Measurements from ENCODE around the gene HSPG2.
"Not testable (repeated sequence)": the region's sequence is repeated elsewhere in the genome, so short reads cannot be mapped to it uniquely, and the experiment has no call there.

The HSPG2 gene

GRCh38 chr1:21830792-21831453, 106.2 kb downstream of the HSPG2 start:
- H3K9me3 Mint-ChIP-seq: peaks cover 10% of the 10 kb centered on the region
- H3K27me3 Mint-ChIP-seq: no peaks in the 10 kb centered on the region
- no peak for DNase-seq
- H3K4me3 Mint-ChIP-seq: no peak overlapping the region
- H3K4me1 Mint-ChIP-seq: no peaks in the 10 kb centered on the region
- H3K27ac Mint-ChIP-seq: no peak overlapping the region
- no peak for ATAC-seq
- H3K36me3 Mint-ChIP-seq (ENCODE audit: low read depth): peaks cover 15% of the 10 kb centered on the region

- ATAC-seq: no peak
- Mint-ChIP-seq H3K27me3 (no peaks in the 10 kb centered on the region), H3K36me3 (ENCODE audit: low read depth) (peaks cover 6% of the 10 kb centered on the region), H3K4me3 (no peak overlapping the region), H3K4me1 (no peaks in the 10 kb centered on the region), H3K27ac (no peak overlapping the region), H3K9me3 (peaks cover 7% of the 10 kb centered on the region)
- DNase-seq: no peak
These were observed 107.8 kb downstream of the HSPG2 start for GRCh38 chr1:21829294-21829693.

GRCh38 chr1:21828506-21829210, 108.5 kb downstream of the HSPG2 start:
- peaks cover under 1% of the 10 kb centered on the region for H3K9me3 Mint-ChIP-seq
- no peaks in the 10 kb centered on the region for H3K4me1 Mint-ChIP-seq
- H3K27me3 Mint-ChIP-seq: no peaks in the 10 kb centered on the region
- ATAC-seq (no peak), DNase-seq (no peak)
- no peak overlapping the region for H3K27ac Mint-ChIP-seq
- H3K36me3 Mint-ChIP-seq (ENCODE audit: low read depth): peaks cover 3% of the 10 kb centered on the region
- H3K4me3 Mint-ChIP-seq: no peak overlapping the region

- no peak for ATAC-seq
- H3K4me3 Mint-ChIP-seq: no peak overlapping the region
- H3K4me1 Mint-ChIP-seq: no peaks in the 10 kb centered on the region
- peaks cover 3% of the 10 kb centered on the region for H3K36me3 Mint-ChIP-seq (ENCODE audit: low read depth)
- H3K9me3 Mint-ChIP-seq: no peaks in the 10 kb centered on the region
- H3K27ac Mint-ChIP-seq: no peak overlapping the region
- DNase-seq: no peak
- H3K27me3 Mint-ChIP-seq: no peaks in the 10 kb centered on the region
These were observed 109.0 kb downstream of the HSPG2 start for GRCh38 chr1:21828075-21828474.

GRCh38 chr1:21827141-21827679, 109.9 kb downstream of the HSPG2 start:
- Mint-ChIP-seq H3K27me3 (no peaks in the 10 kb centered on the region), H3K9me3 (no peaks in the 10 kb centered on the region), H3K4me3 (no peak overlapping the region), H3K27ac (no peak overlapping the region), H3K4me1 (no peaks in the 10 kb centered on the region), H3K36me3 (ENCODE audit: low read depth) (no peaks in the 10 kb centered on the region)
- ATAC-seq: no peak
- DNase-seq: no peak

- H3K27me3 Mint-ChIP-seq; H3K4me1 Mint-ChIP-seq; H3K36me3 Mint-ChIP-seq (ENCODE audit: low read depth); ATAC-seq; H3K27ac Mint-ChIP-seq; DNase-seq; H3K9me3 Mint-ChIP-seq; H3K4me3 Mint-ChIP-seq: not testable (repeated sequence)
These were observed 110.4 kb downstream of the HSPG2 start for GRCh38 chr1:21826694-21827093.

GRCh38 chr1:21825393-21825792, 111.7 kb downstream of the HSPG2 start:
- Mint-ChIP-seq H3K27me3 (no peaks in the 10 kb centered on the region), H3K27ac (no peak overlapping the region), H3K4me1 (no peaks in the 10 kb centered on the region), H3K4me3 (no peak overlapping the region), H3K36me3 (ENCODE audit: low read depth) (no peaks in the 10 kb centered on the region), H3K9me3 (no peaks in the 10 kb centered on the region)
- no peak for ATAC-seq
- no peak for DNase-seq

GRCh38 chr1:21824926-21825325, 112.2 kb downstream of the HSPG2 start:
- DNase-seq (no peak), ATAC-seq (no peak)
- H3K27me3 Mint-ChIP-seq: no peaks in the 10 kb centered on the region
- H3K4me3 Mint-ChIP-seq: no peak overlapping the region
- no peaks in the 10 kb centered on the region for H3K9me3 Mint-ChIP-seq
- no peaks in the 10 kb centered on the region for H3K36me3 Mint-ChIP-seq (ENCODE audit: low read depth)
- H3K4me1 Mint-ChIP-seq: no peaks in the 10 kb centered on the region
- no peak overlapping the region for H3K27ac Mint-ChIP-seq

- DNase-seq (no peak), ATAC-seq (no peak)
- Mint-ChIP-seq H3K4me3 (no peak overlapping the region), H3K27ac (no peak overlapping the region), H3K9me3 (no peaks in the 10 kb centered on the region), H3K27me3 (no peaks in the 10 kb centered on the region), H3K36me3 (ENCODE audit: low read depth) (no peaks in the 10 kb centered on the region), H3K4me1 (no peaks in the 10 kb centered on the region)
These were observed 113.0 kb downstream of the HSPG2 start for GRCh38 chr1:21823980-21824702.

- H3K36me3 Mint-ChIP-seq (ENCODE audit: low read depth): no peaks in the 10 kb centered on the region
- no peak for ATAC-seq
- DNase-seq: no peak
- H3K4me3 Mint-ChIP-seq: no peak overlapping the region
- no peaks in the 10 kb centered on the region for H3K27me3 Mint-ChIP-seq
- no peak overlapping the region for H3K27ac Mint-ChIP-seq
- no peaks in the 10 kb centered on the region for H3K9me3 Mint-ChIP-seq
- H3K4me1 Mint-ChIP-seq: no peaks in the 10 kb centered on the region
These were observed 113.7 kb downstream of the HSPG2 start for GRCh38 chr1:21823206-21823979.

- DNase-seq: no peak
- ATAC-seq: no peak
- Mint-ChIP-seq H3K4me3 (no peak overlapping the region), H3K9me3 (no peaks in the 10 kb centered on the region), H3K4me1 (no peaks in the 10 kb centered on the region), H3K27me3 (no peaks in the 10 kb centered on the region), H3K27ac (no peak overlapping the region), H3K36me3 (ENCODE audit: low read depth) (no peaks in the 10 kb centered on the region)
These were observed 114.8 kb downstream of the HSPG2 start for GRCh38 chr1:21822349-21822748.

GRCh38 chr1:21821385-21822019, 115.6 kb downstream of the HSPG2 start:
- H3K9me3 Mint-ChIP-seq: no peaks in the 10 kb centered on the region
- H3K4me3 Mint-ChIP-seq: no peak overlapping the region
- no peaks in the 10 kb centered on the region for H3K4me1 Mint-ChIP-seq
- no peak overlapping the region for H3K27ac Mint-ChIP-seq
- H3K27me3 Mint-ChIP-seq: no peaks in the 10 kb centered on the region
- H3K36me3 Mint-ChIP-seq (ENCODE audit: low read depth): no peaks in the 10 kb centered on the region
- DNase-seq: no peak
- ATAC-seq: no peak

GRCh38 chr1:21820597-21821232, 116.4 kb downstream of the HSPG2 start:
- H3K36me3 Mint-ChIP-seq (ENCODE audit: low read depth): no peaks in the 10 kb centered on the region
- no peaks in the 10 kb centered on the region for H3K9me3 Mint-ChIP-seq
- no peak overlapping the region for H3K4me3 Mint-ChIP-seq
- ATAC-seq (no peak), DNase-seq (no peak)
- H3K27me3 Mint-ChIP-seq: no peaks in the 10 kb centered on the region
- peaks cover under 1% of the 10 kb centered on the region for H3K4me1 Mint-ChIP-seq
- H3K27ac Mint-ChIP-seq: no peak overlapping the region

- no peaks in the 10 kb centered on the region for H3K9me3 Mint-ChIP-seq
- DNase-seq (peak; percentile 35), ATAC-seq (no peak)
- H3K4me1 Mint-ChIP-seq: peaks cover 6% of the 10 kb centered on the region
- no peak overlapping the region for H3K4me3 Mint-ChIP-seq
- H3K27ac Mint-ChIP-seq: no peak overlapping the region
- no peaks in the 10 kb centered on the region for H3K36me3 Mint-ChIP-seq (ENCODE audit: low read depth)
- peaks cover 7% of the 10 kb centered on the region for H3K27me3 Mint-ChIP-seq
These were observed 118.5 kb downstream of the HSPG2 start for GRCh38 chr1:21818656-21819055.
